ENCODE results near the gene MLANA. TPM values are rescaled to one million over a fixed set of nuclear protein-coding genes. Genes with fewer than 3 reads are reported as not detected.

MLANA gene
- polyA plus RNA-seq, 3 donors = not detected

GRCh38 chr9:5884191-5884590 lies 6.5 kb upstream of the MLANA start:
- WGBS (ENCODE audit: insufficient coverage) = 97% methylated on average over 5 of the region's 9 CpGs
- Mint-ChIP-seq H3K4me3 (no peak overlapping the region), H3K27ac (no peak overlapping the region), H3K9me3 (peaks cover 0 to 3% (median 0%) of the 10 kb centered on the region in 7 donors), H3K36me3 (no peaks in the 10 kb centered on the region), H3K27me3 (ENCODE audit: low read depth in 3 of 3) (peaks cover 0 to 2% (median 1%) of the 10 kb centered on the region in 3 donors), H3K4me1 (no peaks in the 10 kb centered on the region)
- Histone ChIP-seq H2AFZ (ENCODE audit: insufficient read depth, low read depth, low read length, poor library complexity, severe bottlenecking) (no peak overlapping the region), H3K27ac (ENCODE audit: low read depth in 1 of 2, low read length in 2 of 2) (no peak overlapping the region), H3K79me2 (ENCODE audit: insufficient read depth, low read length) (no peaks in the 10 kb centered on the region), H3K27me3 (ENCODE audit: control insufficient read depth in 2 of 2, insufficient read depth in 2 of 2, low read length in 2 of 2) (no peaks in the 10 kb centered on the region), H3K9ac (ENCODE audit: insufficient read depth, low read length, poor library complexity, severe bottlenecking) (no peak overlapping the region), H4K20me1 (ENCODE audit: insufficient read depth, low read length) (no peaks in the 10 kb centered on the region), H3K4me2 (replicated peaks; ENCODE audit: extremely low read depth, low read length, poor library complexity, severe bottlenecking) (no peak overlapping the region), H3K9me3 (replicated peaks in 1 of 2; ENCODE audit: control insufficient read depth in 1 of 2, insufficient read depth in 1 of 2, low read length in 2 of 2) (no peaks in the 10 kb centered on the region), H3K4me1 (ENCODE audit: control insufficient read depth in 1 of 2, insufficient read depth in 2 of 2, low read length in 2 of 2) (no peaks in the 10 kb centered on the region), H3K36me3 (replicated peaks in 1 of 2; ENCODE audit: control insufficient read depth in 1 of 2, insufficient read depth in 2 of 2, low read length in 2 of 2) (no peaks in the 10 kb centered on the region), H3K4me3 (replicated peaks in 1 of 3; ENCODE audit: low read depth in 2 of 3, low read length in 3 of 3) (no peak overlapping the region)
- intact Hi-C loops (cut with micrococcal nuclease) = loop anchor here in 1 of 2 donors (10.0 kb wide), 1 partner anchor 171 kb away; no protein-coding TSS in a partner anchor
- no peak for TF ChIP-seq CTCF (IDR thresholded peaks at IDR 0.05)
- no peak for DNase-seq

- Histone ChIP-seq H3K27me3 (ENCODE audit: control insufficient read depth in 2 of 2, insufficient read depth in 2 of 2, low read length in 2 of 2) (no peaks in the 10 kb centered on the region), H4K20me1 (ENCODE audit: insufficient read depth, low read length) (no peaks in the 10 kb centered on the region), H3K4me3 (replicated peaks in 1 of 3; ENCODE audit: low read depth in 2 of 3, low read length in 3 of 3) (no peak overlapping the region), H3K9ac (ENCODE audit: insufficient read depth, low read length, poor library complexity, severe bottlenecking) (no peak overlapping the region), H3K79me2 (ENCODE audit: insufficient read depth, low read length) (no peaks in the 10 kb centered on the region), H3K27ac (ENCODE audit: low read depth in 1 of 2, low read length in 2 of 2) (no peak overlapping the region), H3K4me2 (replicated peaks; ENCODE audit: extremely low read depth, low read length, poor library complexity, severe bottlenecking) (no peak overlapping the region), H2AFZ (ENCODE audit: insufficient read depth, low read depth, low read length, poor library complexity, severe bottlenecking) (no peak overlapping the region), H3K9me3 (replicated peaks in 1 of 2; ENCODE audit: control insufficient read depth in 1 of 2, insufficient read depth in 1 of 2, low read length in 2 of 2) (no peaks in the 10 kb centered on the region), H3K36me3 (replicated peaks in 1 of 2; ENCODE audit: control insufficient read depth in 1 of 2, insufficient read depth in 2 of 2, low read length in 2 of 2) (no peaks in the 10 kb centered on the region), H3K4me1 (ENCODE audit: control insufficient read depth in 1 of 2, insufficient read depth in 2 of 2, low read length in 2 of 2) (no peaks in the 10 kb centered on the region)
- Mint-ChIP-seq H3K27ac (no peak overlapping the region), H3K4me1 (no peaks in the 10 kb centered on the region), H3K4me3 (no peak overlapping the region), H3K9me3 (peaks cover 0 to 3% (median 0%) of the 10 kb centered on the region in 7 donors), H3K27me3 (ENCODE audit: low read depth in 3 of 3) (peaks cover 0 to 3% (median 2%) of the 10 kb centered on the region in 3 donors), H3K36me3 (no peaks in the 10 kb centered on the region)
- peak; percentile 28 to 49 (median 46) for DNase-seq
- peak; percentile 94 for TF ChIP-seq CTCF (IDR thresholded peaks at IDR 0.05)
- intact Hi-C loops (cut with micrococcal nuclease) = loop anchor here (5.0 to 10.0 kb wide), 2 partner anchors 166 to 168 kb away; no protein-coding TSS in a partner anchor
- 62% methylated on average over 7 of the region's 8 CpGs for WGBS (ENCODE audit: insufficient coverage)
Observed at GRCh38 chr9:5886114-5886939, 4.4 kb upstream of the MLANA start.
